PFSK-1 (cell line): Measurements from ENCODE around the gene STK35.

ENCODE experiments used
- FOXP2 ChIP-seq: optimal IDR thresholded peaks from 2 replicates; pipeline ENCODE3; 2011; ENCODE audit warnings: borderline replicate concordance, control low read depth, inconsistent platforms; ENCODE audit not compliant: insufficient read depth; ENCODE audit errors: extremely low read length, extremely low read depth
- POLR2AphosphoS5 ChIP-seq: IDR thresholded peaks from 2 replicates; pipeline ENCODE4 v1.6.1; 2012; ENCODE audit warnings: low read depth, mild to moderate bottlenecking, control low read depth, low read length, moderate library complexity
- SIN3A ChIP-seq: IDR thresholded peaks from 2 replicates; pipeline ENCODE4 v1.6.1; 2012; ENCODE audit warnings: mild to moderate bottlenecking, low read length, moderate library complexity, borderline replicate concordance; ENCODE audit not compliant: insufficient read depth
- TAF1 ChIP-seq: IDR thresholded peaks from 2 replicates; pipeline ENCODE4 v1.6.1; 2012; ENCODE audit warnings: low read length, control low read depth, borderline replicate concordance; ENCODE audit not compliant: insufficient read depth
- TF ChIP-seq, protein P1 (sequence below), 2 experiments: IDR thresholded peaks; 2 replicates each; pipeline versions ENCODE4 v1.6.1 to v1.8.0; 2011 to 2012; ENCODE audit warnings: low read depth in 2 of 2, low read length in 2 of 2, control low read depth in 1 of 2, inconsistent platforms in 1 of 2, mild to moderate bottlenecking in 1 of 2, moderate library complexity in 1 of 2; ENCODE audit not compliant: insufficient read depth in 1 of 2

STK35 gene

DNA sequence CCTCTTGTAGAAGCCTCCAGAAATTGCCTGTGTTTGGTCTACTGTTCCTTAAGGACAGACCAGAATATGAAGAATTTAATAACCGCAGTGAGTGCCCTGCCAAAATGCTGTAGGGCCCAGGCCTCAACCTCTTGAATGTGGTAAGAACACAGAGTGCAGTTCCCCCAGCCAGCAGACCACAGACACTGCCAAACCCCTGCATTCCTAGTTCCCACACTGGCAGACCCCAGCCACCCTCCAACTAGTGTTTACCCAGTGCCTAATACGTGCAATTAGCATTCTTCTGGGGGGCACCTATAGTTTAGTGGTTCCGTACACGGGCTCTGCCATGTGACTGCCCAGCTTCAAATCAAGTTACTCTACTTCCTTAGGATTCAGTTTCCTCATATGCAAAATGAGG, 51.7 kb downstream of the STK35 start:
- TF ChIP-seq, protein P1, sequence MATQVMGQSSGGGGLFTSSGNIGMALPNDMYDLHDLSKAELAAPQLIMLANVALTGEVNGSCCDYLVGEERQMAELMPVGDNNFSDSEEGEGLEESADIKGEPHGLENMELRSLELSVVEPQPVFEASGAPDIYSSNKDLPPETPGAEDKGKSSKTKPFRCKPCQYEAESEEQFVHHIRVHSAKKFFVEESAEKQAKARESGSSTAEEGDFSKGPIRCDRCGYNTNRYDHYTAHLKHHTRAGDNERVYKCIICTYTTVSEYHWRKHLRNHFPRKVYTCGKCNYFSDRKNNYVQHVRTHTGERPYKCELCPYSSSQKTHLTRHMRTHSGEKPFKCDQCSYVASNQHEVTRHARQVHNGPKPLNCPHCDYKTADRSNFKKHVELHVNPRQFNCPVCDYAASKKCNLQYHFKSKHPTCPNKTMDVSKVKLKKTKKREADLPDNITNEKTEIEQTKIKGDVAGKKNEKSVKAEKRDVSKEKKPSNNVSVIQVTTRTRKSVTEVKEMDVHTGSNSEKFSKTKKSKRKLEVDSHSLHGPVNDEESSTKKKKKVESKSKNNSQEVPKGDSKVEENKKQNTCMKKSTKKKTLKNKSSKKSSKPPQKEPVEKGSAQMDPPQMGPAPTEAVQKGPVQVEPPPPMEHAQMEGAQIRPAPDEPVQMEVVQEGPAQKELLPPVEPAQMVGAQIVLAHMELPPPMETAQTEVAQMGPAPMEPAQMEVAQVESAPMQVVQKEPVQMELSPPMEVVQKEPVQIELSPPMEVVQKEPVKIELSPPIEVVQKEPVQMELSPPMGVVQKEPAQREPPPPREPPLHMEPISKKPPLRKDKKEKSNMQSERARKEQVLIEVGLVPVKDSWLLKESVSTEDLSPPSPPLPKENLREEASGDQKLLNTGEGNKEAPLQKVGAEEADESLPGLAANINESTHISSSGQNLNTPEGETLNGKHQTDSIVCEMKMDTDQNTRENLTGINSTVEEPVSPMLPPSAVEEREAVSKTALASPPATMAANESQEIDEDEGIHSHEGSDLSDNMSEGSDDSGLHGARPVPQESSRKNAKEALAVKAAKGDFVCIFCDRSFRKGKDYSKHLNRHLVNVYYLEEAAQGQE (IDR thresholded peaks at IDR 0.05; ENCODE audit: insufficient read depth in 1 of 2, low read depth in 2 of 2, low read length in 2 of 2): no peak
- TF ChIP-seq SIN3A (no peak), POLR2AphosphoS5 (no peak), FOXP2 (no peak), TAF1 (no peak)

DNA sequence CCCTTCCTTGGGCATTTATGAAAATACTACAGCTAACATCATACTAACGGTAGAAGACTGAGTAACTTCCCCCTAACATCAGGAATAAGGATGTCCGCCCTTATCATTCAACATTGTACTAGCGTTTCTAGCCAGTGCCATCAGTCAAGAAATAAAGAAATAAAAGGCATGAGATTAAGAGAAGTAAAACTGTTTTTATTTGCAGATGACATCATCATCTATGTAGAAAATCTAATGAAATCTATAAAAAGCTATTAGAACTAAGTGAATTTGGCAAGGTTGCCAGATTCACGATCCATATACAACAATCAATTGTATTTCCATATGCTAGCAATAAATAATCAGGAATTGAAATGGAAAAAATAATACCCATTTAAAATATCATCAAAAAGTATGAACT, 54.6 kb downstream of the STK35 start:
- TF ChIP-seq SIN3A (no peak), FOXP2 (no peak), POLR2AphosphoS5 (no peak), TAF1 (no peak)
- TF ChIP-seq, protein P1 (IDR thresholded peaks at IDR 0.05; ENCODE audit: insufficient read depth in 1 of 2, low read depth in 2 of 2, low read length in 2 of 2): no peak

DNA sequence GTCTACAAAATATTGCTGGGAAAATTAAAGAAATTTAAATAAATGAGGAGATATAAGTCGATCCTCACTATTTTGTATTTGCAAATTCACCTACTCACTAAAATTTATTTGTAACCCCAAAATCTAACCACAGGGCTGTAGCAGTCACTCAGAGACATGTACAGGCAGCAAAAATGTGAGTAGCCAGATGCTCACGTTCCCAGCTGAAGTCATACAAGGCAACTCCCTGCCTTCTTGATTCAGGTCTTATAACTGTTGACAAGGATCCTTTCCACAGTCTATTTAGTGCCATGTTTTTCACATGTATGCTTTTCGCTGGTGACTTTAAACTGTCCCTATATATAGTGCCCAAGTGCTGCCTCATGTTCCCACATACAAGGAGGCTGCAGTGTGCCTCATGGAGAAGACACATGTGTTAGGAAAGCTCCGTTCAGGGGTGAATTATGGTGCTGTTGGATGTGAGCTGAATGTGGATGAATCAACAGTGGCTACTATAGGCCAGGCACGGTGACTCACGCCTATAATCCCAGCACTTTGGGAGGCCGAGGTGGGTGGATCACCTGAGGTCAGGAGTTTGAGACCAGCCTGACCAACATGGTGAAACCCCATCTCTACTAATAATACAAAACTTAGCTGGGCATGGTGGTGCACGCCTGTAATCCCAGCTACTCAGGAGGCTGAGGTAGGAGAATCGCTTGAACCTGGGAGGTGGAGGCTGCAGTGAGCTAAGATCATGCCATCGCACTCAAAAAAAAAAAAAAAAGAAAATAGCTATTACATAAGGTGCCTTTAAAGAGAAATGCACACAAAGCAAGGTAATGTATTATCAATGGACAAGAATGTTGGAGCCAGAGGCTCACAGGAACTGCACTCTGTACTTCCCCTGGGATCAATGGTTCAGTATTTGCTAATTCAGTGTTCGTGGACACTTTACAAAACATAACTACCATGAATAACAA, 55.3 kb downstream of the STK35 start:
- TF ChIP-seq, protein P1 (IDR thresholded peaks at IDR 0.05; ENCODE audit: insufficient read depth in 1 of 2, low read depth in 2 of 2, low read length in 2 of 2): no peak
- TF ChIP-seq FOXP2 (no peak), SIN3A (no peak), TAF1 (no peak), POLR2AphosphoS5 (no peak)

DNA sequence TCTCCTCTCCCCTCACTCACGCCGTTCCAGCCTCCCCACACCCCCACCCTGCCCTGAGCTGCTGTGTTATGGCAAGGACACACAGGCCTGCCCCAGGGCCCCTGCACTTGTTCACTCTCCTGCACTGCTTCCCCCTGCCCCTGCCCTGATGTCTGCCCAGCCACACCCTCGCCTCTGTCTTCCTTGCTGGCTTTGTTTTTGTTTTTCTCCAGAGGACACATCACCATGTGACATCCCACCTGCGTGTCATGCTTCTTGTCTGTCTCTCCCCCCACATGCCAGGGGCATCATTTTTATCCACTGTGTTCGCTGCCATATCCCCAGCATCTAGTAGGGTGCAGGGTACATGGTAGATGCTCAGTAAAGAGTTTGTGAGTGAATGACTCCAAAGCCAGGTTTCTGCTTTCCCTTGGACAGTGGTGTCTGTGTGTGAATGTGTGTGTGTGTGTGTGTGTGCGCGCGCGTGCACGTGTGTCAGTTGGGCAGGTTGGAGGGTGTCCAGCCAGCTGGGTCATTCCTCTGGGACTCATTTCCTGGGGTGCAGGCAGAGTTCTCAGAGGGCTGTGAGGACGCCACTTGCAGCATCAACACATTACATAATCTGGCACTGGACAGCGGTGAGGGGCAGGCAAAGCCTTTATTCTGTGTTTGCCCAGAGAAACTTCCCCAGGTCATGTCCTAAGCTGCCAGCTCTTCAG, 60.6 kb downstream of the STK35 start:
- TF ChIP-seq FOXP2 (no peak), POLR2AphosphoS5 (no peak), TAF1 (no peak), SIN3A (no peak)
- TF ChIP-seq, protein P1 (IDR thresholded peaks at IDR 0.05; ENCODE audit: insufficient read depth in 1 of 2, low read depth in 2 of 2, low read length in 2 of 2): no peak

DNA sequence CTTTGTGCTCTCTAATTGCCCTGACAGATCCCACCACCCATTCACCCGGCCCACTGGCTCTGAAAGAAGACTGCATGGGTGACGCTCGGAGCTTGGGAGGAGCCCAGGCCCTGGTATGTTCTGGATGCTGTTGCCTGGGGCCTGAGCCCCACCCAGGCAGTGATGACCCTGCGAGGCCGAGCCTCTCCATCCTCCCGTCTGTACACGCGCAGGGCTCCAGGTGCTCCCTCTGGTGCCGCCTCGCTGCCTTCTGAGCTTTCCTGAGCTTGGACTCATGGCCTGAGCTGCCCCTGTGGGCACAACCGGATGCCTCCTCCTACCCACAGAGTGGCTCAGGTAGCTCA, 61.2 kb downstream of the STK35 start:
- TF ChIP-seq TAF1: no peak
- TF ChIP-seq FOXP2: no peak
- no peak for TF ChIP-seq SIN3A
- no peak for TF ChIP-seq POLR2AphosphoS5
- TF ChIP-seq, protein P1 (IDR thresholded peaks at IDR 0.05; ENCODE audit: insufficient read depth in 1 of 2, low read depth in 2 of 2, low read length in 2 of 2): no peak
